ENCODE measurements around the gene PIK3R1. TPM values are rescaled to one million over a fixed set of nuclear protein-coding genes. Genes with fewer than 3 reads are reported as not detected.

The PIK3R1 gene
- total RNA-seq, 1 experiment from 2014 or later, result 151 TPM

- Mint-ChIP-seq H3K4me1 (ENCODE audit: insufficient read depth, unreplicated experiment) (peaks cover 44% of the 10 kb centered on the region), H3K27me3 (ENCODE audit: insufficient read depth, unreplicated experiment) (no peaks in the 10 kb centered on the region), H3K9me3 (ENCODE audit: unreplicated experiment) (no peaks in the 10 kb centered on the region), H3K36me3 (ENCODE audit: insufficient read depth, unreplicated experiment) (peaks cover 87% of the 10 kb centered on the region), H3K4me3 (ENCODE audit: unreplicated experiment) (no peak overlapping the region), H3K27ac (ENCODE audit: low read depth, unreplicated experiment) (no peak overlapping the region)
- no peak for DNase-seq (ENCODE audit: unreplicated experiment)
- intact Hi-C loops (cut with micrococcal nuclease), result no loop called here
- no peak for TF ChIP-seq CTCF (IDR thresholded peaks at IDR 0.05; ENCODE audit: unreplicated experiment)
- ChIA-PET CTCF (interaction anchor here (0.9 kb wide), 1 partner anchor 10 kb away, joined by 5 read pairs; no protein-coding TSS in a partner anchor), POLR2A (interaction anchor here (0.7 to 1.0 kb wide), 3 partner anchors 8 to 1073 kb away, joined by 3 to 4 read pairs (median 3); no protein-coding TSS in a partner anchor)
- BruUV-seq (replicated peaks), result no TSS peak
Measured at GRCh38 chr5:68243251-68243650, 27.7 kb downstream of the PIK3R1 start.

DNA sequence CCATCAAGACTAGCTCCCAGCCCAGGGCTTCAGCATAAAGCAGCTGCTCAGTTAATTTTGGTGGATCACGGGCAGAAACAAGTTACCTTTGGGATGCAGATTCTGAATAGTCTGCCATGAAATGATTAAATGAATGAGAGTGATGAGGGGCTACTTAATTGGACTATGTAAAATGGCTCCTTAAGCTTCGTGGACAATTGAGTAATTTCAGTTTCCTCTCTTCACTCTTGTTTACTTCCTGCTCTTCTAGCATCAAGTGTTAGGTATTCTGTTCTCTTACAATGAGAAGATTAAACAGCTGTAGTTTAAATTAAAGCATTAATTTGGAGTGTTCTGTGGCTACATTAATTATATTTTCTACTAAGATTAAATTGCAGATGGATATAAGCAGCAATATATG is 28.1 kb downstream of the PIK3R1 start:
- POLR2A ChIA-PET, result interaction anchor here (0.6 to 1.0 kb wide), 4 partner anchors 9 to 1082 kb away, joined by 3 to 4 read pairs (median 3); no protein-coding TSS in a partner anchor
- Mint-ChIP-seq H3K4me3 (ENCODE audit: unreplicated experiment) (no peak overlapping the region), H3K9me3 (ENCODE audit: unreplicated experiment) (no peaks in the 10 kb centered on the region), H3K27ac (ENCODE audit: low read depth, unreplicated experiment) (no peak overlapping the region), H3K4me1 (ENCODE audit: insufficient read depth, unreplicated experiment) (peaks cover 44% of the 10 kb centered on the region), H3K27me3 (ENCODE audit: insufficient read depth, unreplicated experiment) (no peaks in the 10 kb centered on the region), H3K36me3 (ENCODE audit: insufficient read depth, unreplicated experiment) (peaks cover 87% of the 10 kb centered on the region)
- CTCF ChIA-PET, result interaction anchor here (0.6 to 0.9 kb wide), 2 partner anchors 8 to 9 kb away, joined by 3 to 5 read pairs; no protein-coding TSS in a partner anchor
- TF ChIP-seq CTCF (IDR thresholded peaks at IDR 0.05; ENCODE audit: unreplicated experiment), result no peak
- no TSS peak for BruUV-seq (replicated peaks)
- no peak for DNase-seq (ENCODE audit: unreplicated experiment)
- intact Hi-C loops (cut with micrococcal nuclease), result no loop called here

GRCh38 chr5:68245319-68245718 is 29.8 kb downstream of the PIK3R1 start:
- H3K27me3 Mint-ChIP-seq (ENCODE audit: insufficient read depth, unreplicated experiment), result no peaks in the 10 kb centered on the region

DNA sequence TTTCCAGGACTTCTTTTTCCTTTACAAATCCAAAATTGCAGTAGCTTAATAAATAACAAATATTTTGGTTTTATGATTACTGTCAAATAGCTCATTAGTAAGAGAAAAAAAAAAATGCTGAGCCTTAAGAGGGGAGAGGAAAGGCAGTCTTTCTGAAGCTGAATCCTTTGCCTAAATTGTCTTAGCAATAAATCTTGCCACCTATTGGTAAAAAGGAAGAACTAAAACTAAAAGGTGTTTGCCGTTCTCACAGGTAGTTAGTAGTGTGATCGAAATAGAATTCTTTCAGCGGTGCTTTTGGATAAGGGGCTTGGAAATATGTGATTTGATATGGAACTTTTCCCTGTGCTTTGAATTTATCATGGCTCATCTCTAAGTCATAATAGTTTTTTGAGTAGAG is 31.2 kb downstream of the PIK3R1 start:
- H3K9me3 Mint-ChIP-seq (ENCODE audit: unreplicated experiment), result no peaks in the 10 kb centered on the region
- CTCF ChIA-PET, result interaction anchor here (0.6 to 1.2 kb wide), 3 partner anchors 15 to 1000 kb away, joined by 3 to 7 read pairs (median 4); no protein-coding TSS in a partner anchor
- no peak overlapping the region for H3K4me3 Mint-ChIP-seq (ENCODE audit: unreplicated experiment)
- POLR2A ChIA-PET, result interaction anchor here (0.6 to 1.6 kb wide), 7 partner anchors 12 to 1000 kb away, joined by 3 to 7 read pairs (median 3); partner anchors contain the start of gene PIK3R1
- H3K4me1 Mint-ChIP-seq (ENCODE audit: insufficient read depth, unreplicated experiment), result peaks cover 57% of the 10 kb centered on the region
- peaks cover 85% of the 10 kb centered on the region for H3K36me3 Mint-ChIP-seq (ENCODE audit: insufficient read depth, unreplicated experiment)
- no TSS peak for BruUV-seq (replicated peaks)
- DNase-seq (ENCODE audit: unreplicated experiment), result no peak
- TF ChIP-seq CTCF (IDR thresholded peaks at IDR 0.05; ENCODE audit: unreplicated experiment), result peak; percentile 24
- H3K27me3 Mint-ChIP-seq (ENCODE audit: insufficient read depth, unreplicated experiment), result no peaks in the 10 kb centered on the region
- H3K27ac Mint-ChIP-seq (ENCODE audit: low read depth, unreplicated experiment), result peak overlapping the region; percentile 61
- intact Hi-C loops (cut with micrococcal nuclease), result no loop called here

More at GRCh38 chr5:68245319-68245718, 29.8 kb downstream of the PIK3R1 start:
- Mint-ChIP-seq H3K36me3 (ENCODE audit: insufficient read depth, unreplicated experiment) (peaks cover 92% of the 10 kb centered on the region), H3K27ac (ENCODE audit: low read depth, unreplicated experiment) (no peak overlapping the region), H3K9me3 (ENCODE audit: unreplicated experiment) (no peaks in the 10 kb centered on the region), H3K4me3 (ENCODE audit: unreplicated experiment) (no peak overlapping the region), H3K4me1 (ENCODE audit: insufficient read depth, unreplicated experiment) (peaks cover 51% of the 10 kb centered on the region)
- ChIA-PET CTCF (interaction anchor here (0.7 to 1.0 kb wide), 3 partner anchors 23 to 1002 kb away, joined by 3 read pairs; no protein-coding TSS in a partner anchor), POLR2A (interaction anchor here (0.6 to 0.9 kb wide), 3 partner anchors 21 to 263 kb away, joined by 3 read pairs; no protein-coding TSS in a partner anchor)
- intact Hi-C loops (cut with micrococcal nuclease), result no loop called here
- DNase-seq (ENCODE audit: unreplicated experiment), result no peak
- no TSS peak for BruUV-seq (replicated peaks)
- no peak for TF ChIP-seq CTCF (IDR thresholded peaks at IDR 0.05; ENCODE audit: unreplicated experiment)

All from MCF 10A (cell line).